ENCODE measurements around the gene BBOF1. TPM values are rescaled to one million over a fixed set of nuclear protein-coding genes. Genes with fewer than 3 reads are reported as not detected.
A peak's percentile ranks its signal among the peaks of the same experiment; 100 is the strongest.

Gene BBOF1
- total RNA-seq, 1 experiment from 2014 or later, result 1.5 TPM

GRCh38 chr14:74015963-74016362 is 3.2 kb upstream of the BBOF1 start:
- no peak for DNase-seq (ENCODE audit: low read depth)
- in situ Hi-C loops (cut with HindIII; ENCODE audit: low pct_unique_long_range_greater_than_20kb, low sequenced_read_pairs), result no loop called here

- peak; percentile 65 for DNase-seq (ENCODE audit: low read depth)
- in situ Hi-C loops (cut with HindIII; ENCODE audit: low pct_unique_long_range_greater_than_20kb, low sequenced_read_pairs), result no loop called here
Observed at GRCh38 chr14:74018174-74018585, 969 bp upstream of the BBOF1 start.

- DNase-seq (ENCODE audit: low read depth), result no peak
- in situ Hi-C loops (cut with HindIII; ENCODE audit: low pct_unique_long_range_greater_than_20kb, low sequenced_read_pairs), result no loop called here
Observed at GRCh38 chr14:74019408-74020137, 424 bp downstream of the BBOF1 start.

- in situ Hi-C loops (cut with HindIII; ENCODE audit: low pct_unique_long_range_greater_than_20kb, low sequenced_read_pairs), result no loop called here
Observed at GRCh38 chr14:74022346-74022745, 3.2 kb downstream of the BBOF1 start.

GRCh38 chr14:74029136-74029535 is 10.0 kb downstream of the BBOF1 start:
- DNase-seq (ENCODE audit: low read depth), result no peak
- in situ Hi-C loops (cut with HindIII; ENCODE audit: low pct_unique_long_range_greater_than_20kb, low sequenced_read_pairs), result no loop called here

More at GRCh38 chr14:74022346-74022745, 3.2 kb downstream of the BBOF1 start:
- no peak for DNase-seq (ENCODE audit: low read depth)

- no peak for DNase-seq (ENCODE audit: low read depth)
- in situ Hi-C loops (cut with HindIII; ENCODE audit: low pct_unique_long_range_greater_than_20kb, low sequenced_read_pairs), result no loop called here
Observed at GRCh38 chr14:74034572-74034971, 15.4 kb downstream of the BBOF1 start.

GRCh38 chr14:74035556-74035955 is 16.4 kb downstream of the BBOF1 start:
- no peak for DNase-seq (ENCODE audit: low read depth)
- in situ Hi-C loops (cut with HindIII; ENCODE audit: low pct_unique_long_range_greater_than_20kb, low sequenced_read_pairs), result no loop called here

- DNase-seq (ENCODE audit: low read depth), result peak; percentile 48
- in situ Hi-C loops (cut with HindIII; ENCODE audit: low pct_unique_long_range_greater_than_20kb, low sequenced_read_pairs), result no loop called here
Observed at GRCh38 chr14:74038020-74038859, 19.1 kb downstream of the BBOF1 start.

GRCh38 chr14:74042296-74042695 is 23.1 kb downstream of the BBOF1 start:
- in situ Hi-C loops (cut with HindIII; ENCODE audit: low pct_unique_long_range_greater_than_20kb, low sequenced_read_pairs), result no loop called here
- DNase-seq (ENCODE audit: low read depth), result no peak

- in situ Hi-C loops (cut with HindIII; ENCODE audit: low pct_unique_long_range_greater_than_20kb, low sequenced_read_pairs), result no loop called here
- no peak for DNase-seq (ENCODE audit: low read depth)
Observed at GRCh38 chr14:74045522-74045921, 26.4 kb downstream of the BBOF1 start.

GRCh38 chr14:74048281-74048680 is 29.1 kb downstream of the BBOF1 start:
- DNase-seq (ENCODE audit: low read depth), result peak; percentile 63
- in situ Hi-C loops (cut with HindIII; ENCODE audit: low pct_unique_long_range_greater_than_20kb, low sequenced_read_pairs), result no loop called here

GRCh38 chr14:74049876-74050495 is 30.8 kb downstream of the BBOF1 start:
- no peak for DNase-seq (ENCODE audit: low read depth)
- in situ Hi-C loops (cut with HindIII; ENCODE audit: low pct_unique_long_range_greater_than_20kb, low sequenced_read_pairs), result no loop called here

GRCh38 chr14:74062809-74063150 is 43.6 kb downstream of the BBOF1 start:
- in situ Hi-C loops (cut with HindIII; ENCODE audit: low pct_unique_long_range_greater_than_20kb, low sequenced_read_pairs), result no loop called here
- no peak for DNase-seq (ENCODE audit: low read depth)

- in situ Hi-C loops (cut with HindIII; ENCODE audit: low pct_unique_long_range_greater_than_20kb, low sequenced_read_pairs), result no loop called here
Observed at GRCh38 chr14:74064426-74064825, 45.3 kb downstream of the BBOF1 start.

GRCh38 chr14:74064883-74065282 is 45.7 kb downstream of the BBOF1 start:
- in situ Hi-C loops (cut with HindIII; ENCODE audit: low pct_unique_long_range_greater_than_20kb, low sequenced_read_pairs), result no loop called here
- DNase-seq (ENCODE audit: low read depth), result no peak

More at GRCh38 chr14:74064426-74064825, 45.3 kb downstream of the BBOF1 start:
- no peak for DNase-seq (ENCODE audit: low read depth)

GRCh38 chr14:74065746-74066575 is 46.8 kb downstream of the BBOF1 start:
- no peak for DNase-seq (ENCODE audit: low read depth)
- in situ Hi-C loops (cut with HindIII; ENCODE audit: low pct_unique_long_range_greater_than_20kb, low sequenced_read_pairs), result no loop called here

- DNase-seq (ENCODE audit: low read depth), result no peak
- in situ Hi-C loops (cut with HindIII; ENCODE audit: low pct_unique_long_range_greater_than_20kb, low sequenced_read_pairs), result no loop called here
Observed at GRCh38 chr14:74077401-74077800, 58.3 kb downstream of the BBOF1 start.

- in situ Hi-C loops (cut with HindIII; ENCODE audit: low pct_unique_long_range_greater_than_20kb, low sequenced_read_pairs), result no loop called here
- no peak for DNase-seq (ENCODE audit: low read depth)
Observed at GRCh38 chr14:74080820-74081460, 61.8 kb downstream of the BBOF1 start.

Data from Caki2 (cell line).